Activated T-helper 17 cell treated with anti-CD3 and anti-CD28 coated beads, Interleukin-2, amount 50 U/mL, for 72 hours (primary cell): ENCODE results near the gene TMEFF2. TPM values are rescaled to one million over a fixed set of nuclear protein-coding genes. Genes with fewer than 3 reads are reported as not detected.

Source experiments
- ATAC-seq: fragments of 150-1000 bp; cut with Tn5 transposase; replicated peaks from 2 replicates; pipeline ENCODE4 v1.10.0; 2021; ENCODE audit warnings: mild to moderate bottlenecking, moderate library complexity
- H3K27ac Mint-ChIP-seq: one replicate; pipeline ENCODE4 v1.8.0; 2022; ENCODE audit warnings: mixed read lengths
- H3K27me3 Mint-ChIP-seq: one replicate; pipeline ENCODE4 v1.8.0; 2022; ENCODE audit warnings: mixed read lengths
- H3K36me3 Mint-ChIP-seq: one replicate; pipeline ENCODE4 v1.8.0; 2022; ENCODE audit warnings: low read depth, mild to moderate bottlenecking, mixed read lengths
- H3K4me1 Mint-ChIP-seq: one replicate; pipeline ENCODE4 v1.8.0; 2022; ENCODE audit warnings: mixed read lengths
- H3K4me3 Mint-ChIP-seq: one replicate; pipeline ENCODE4 v1.8.0; 2022; ENCODE audit warnings: mild to moderate bottlenecking, mixed read lengths
- H3K9me3 Mint-ChIP-seq: one replicate; pipeline ENCODE4 v1.8.0; 2022; ENCODE audit warnings: mixed read lengths
- total RNA-seq, 2 donors: library from RNA; stranded (reverse); gene quantifications; one replicate each; pipeline ENCODE4 v1.2.3, GENCODE V29; 2022

Gene TMEFF2
- total RNA-seq, 2 donors from 2014 or later = not detected

DNA sequence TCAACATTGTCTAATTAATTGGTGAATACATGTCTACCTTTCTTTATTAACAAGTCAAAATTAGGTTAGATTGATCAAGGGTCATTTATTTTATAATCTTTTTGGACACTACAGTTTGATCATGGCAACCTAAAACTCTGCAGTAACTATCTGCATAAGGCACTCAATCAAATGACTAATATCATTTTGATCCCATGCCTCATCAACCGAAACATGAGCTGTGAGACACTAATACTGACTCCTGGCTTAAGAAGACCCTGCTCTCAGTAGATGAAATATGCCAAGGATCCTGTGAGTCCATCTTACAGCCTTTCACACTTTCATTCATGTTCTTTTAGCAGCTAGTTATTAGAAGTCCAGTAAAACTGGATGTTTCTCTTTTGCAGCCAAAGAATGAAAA lies 178.5 kb downstream of the TMEFF2 start:
- Mint-ChIP-seq H3K27ac (no peak overlapping the region), H3K36me3 (no peaks in the 10 kb centered on the region), H3K4me3 (no peak overlapping the region), H3K9me3 (no peaks in the 10 kb centered on the region), H3K27me3 (peaks cover 9% of the 10 kb centered on the region), H3K4me1 (no peaks in the 10 kb centered on the region)
- no peak for ATAC-seq

DNA sequence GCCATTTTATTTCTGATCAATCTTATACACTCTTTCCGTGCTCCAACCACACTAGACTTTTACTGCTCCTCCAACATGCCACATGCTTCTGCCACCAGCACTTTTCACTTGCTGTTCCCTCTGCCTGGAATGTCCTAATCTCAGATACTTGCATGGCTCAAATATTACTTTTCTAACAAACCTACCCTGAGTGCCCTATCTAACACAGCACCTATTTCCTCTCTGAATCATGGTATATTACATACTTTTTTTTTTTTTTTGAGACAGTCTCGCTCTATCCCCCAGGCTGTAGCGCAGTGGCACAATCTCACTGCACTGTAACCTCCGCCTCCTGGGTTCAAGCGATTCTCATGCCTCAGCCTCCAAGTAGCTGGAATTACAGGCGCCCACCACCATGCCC lies 181.5 kb downstream of the TMEFF2 start:
- no peaks in the 10 kb centered on the region for H3K9me3 Mint-ChIP-seq
- no peak overlapping the region for H3K4me3 Mint-ChIP-seq
- no peak overlapping the region for H3K27ac Mint-ChIP-seq
- H3K27me3 Mint-ChIP-seq = peaks cover 20% of the 10 kb centered on the region
- no peaks in the 10 kb centered on the region for H3K4me1 Mint-ChIP-seq
- H3K36me3 Mint-ChIP-seq = no peaks in the 10 kb centered on the region
- ATAC-seq = no peak

DNA sequence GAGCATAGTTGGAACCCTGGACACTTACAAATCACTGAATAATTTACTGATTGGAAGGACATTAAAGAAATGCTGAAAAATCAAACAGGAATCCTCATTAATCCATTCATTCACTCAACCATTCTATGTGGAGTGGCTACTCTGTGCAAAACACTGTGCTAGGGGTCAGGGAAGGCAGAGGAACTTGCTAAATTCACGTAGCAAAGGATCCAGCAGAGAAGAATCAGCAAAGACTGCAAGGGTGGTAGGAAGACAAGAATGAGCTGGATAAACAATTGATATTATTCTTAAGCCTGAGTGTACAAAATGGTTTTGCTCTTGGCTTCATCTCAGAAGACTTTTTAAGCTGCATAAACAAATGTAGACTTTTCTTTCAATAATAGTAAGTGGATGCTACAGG lies 183.5 kb downstream of the TMEFF2 start:
- no peaks in the 10 kb centered on the region for H3K36me3 Mint-ChIP-seq
- no peaks in the 10 kb centered on the region for H3K4me1 Mint-ChIP-seq
- no peak overlapping the region for H3K27ac Mint-ChIP-seq
- no peak overlapping the region for H3K4me3 Mint-ChIP-seq
- no peak for ATAC-seq
- H3K9me3 Mint-ChIP-seq = no peaks in the 10 kb centered on the region
- peaks cover 19% of the 10 kb centered on the region for H3K27me3 Mint-ChIP-seq

DNA sequence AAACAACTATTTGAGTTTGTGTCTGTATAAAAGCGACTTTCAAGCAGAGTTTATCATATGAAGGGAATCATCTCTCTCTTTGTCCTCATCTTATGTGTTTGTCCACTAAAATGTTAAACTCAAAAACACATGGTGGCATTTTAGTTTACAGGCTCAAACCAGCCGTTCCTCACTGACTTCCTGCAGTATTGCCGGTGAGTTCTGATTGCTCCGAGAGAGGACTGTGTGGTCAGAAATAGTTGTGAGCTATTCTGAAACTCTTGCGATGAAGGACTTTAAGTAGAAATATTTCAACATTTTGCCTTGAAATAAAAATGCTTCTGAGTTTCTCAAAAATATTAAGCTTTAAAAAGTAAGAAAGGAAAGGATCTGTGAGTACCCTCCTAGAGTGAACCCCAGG lies 184.7 kb downstream of the TMEFF2 start:
- no peaks in the 10 kb centered on the region for H3K9me3 Mint-ChIP-seq
- no peak overlapping the region for H3K4me3 Mint-ChIP-seq
- ATAC-seq = no peak
- peaks cover 24% of the 10 kb centered on the region for H3K27me3 Mint-ChIP-seq
- no peak overlapping the region for H3K27ac Mint-ChIP-seq
- H3K4me1 Mint-ChIP-seq = no peaks in the 10 kb centered on the region
- no peaks in the 10 kb centered on the region for H3K36me3 Mint-ChIP-seq

DNA sequence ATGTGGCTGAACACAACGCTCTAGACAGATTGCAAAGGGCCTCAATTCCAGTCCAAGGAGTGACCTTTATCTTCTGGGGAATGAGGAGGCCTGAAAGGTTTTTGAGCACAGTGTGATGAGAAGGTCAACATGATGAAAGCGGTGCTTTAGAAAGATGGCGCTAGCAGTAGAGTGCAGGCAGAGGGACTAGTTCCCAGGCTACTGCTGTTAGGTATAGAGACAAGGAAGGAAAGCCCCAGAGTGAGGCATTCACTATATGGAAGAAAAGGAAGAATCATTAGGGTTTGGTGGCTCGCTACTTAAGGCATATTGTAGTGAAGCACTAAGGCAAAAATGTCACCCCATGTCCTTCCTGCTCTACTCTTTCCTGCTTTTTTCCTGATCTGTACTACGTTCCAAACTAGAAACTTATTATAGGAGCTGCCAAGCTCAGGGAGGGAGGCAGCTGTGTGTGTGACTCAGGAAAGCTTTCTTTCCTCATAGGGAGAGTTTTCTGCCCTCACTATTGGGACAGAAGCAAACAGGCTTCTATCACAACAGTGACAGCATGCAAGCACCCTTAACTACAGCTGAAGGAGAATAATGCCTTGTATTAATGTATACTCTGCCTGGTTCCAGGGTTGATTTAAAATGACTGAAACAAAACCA lies 187.0 kb downstream of the TMEFF2 start:
- H3K9me3 Mint-ChIP-seq = no peaks in the 10 kb centered on the region
- H3K27ac Mint-ChIP-seq = no peak overlapping the region
- peaks cover 28% of the 10 kb centered on the region for H3K27me3 Mint-ChIP-seq
- no peaks in the 10 kb centered on the region for H3K4me1 Mint-ChIP-seq
- H3K36me3 Mint-ChIP-seq = no peaks in the 10 kb centered on the region
- no peak overlapping the region for H3K4me3 Mint-ChIP-seq
- ATAC-seq = no peak

DNA sequence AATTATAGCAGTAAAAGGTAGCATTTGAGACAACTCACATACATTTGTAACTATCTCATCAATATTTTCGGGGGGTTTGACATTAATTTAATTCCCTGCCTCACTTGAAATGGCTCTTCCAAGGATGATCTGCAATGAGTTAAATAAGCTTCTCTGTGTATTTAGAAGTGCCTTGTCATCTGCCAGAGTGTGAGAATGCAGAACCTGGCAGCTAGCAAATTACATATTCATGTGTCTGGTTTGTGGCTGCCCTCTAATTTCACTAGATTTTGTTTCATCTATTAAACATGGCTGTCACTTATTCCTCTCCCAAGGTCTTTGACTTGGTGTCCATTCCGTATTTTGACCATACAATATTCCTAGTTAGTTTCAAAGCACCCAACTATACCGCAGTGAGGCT lies 189.5 kb downstream of the TMEFF2 start:
- ATAC-seq = no peak
- Mint-ChIP-seq H3K4me1 (no peaks in the 10 kb centered on the region), H3K27me3 (peaks cover 21% of the 10 kb centered on the region)

DNA sequence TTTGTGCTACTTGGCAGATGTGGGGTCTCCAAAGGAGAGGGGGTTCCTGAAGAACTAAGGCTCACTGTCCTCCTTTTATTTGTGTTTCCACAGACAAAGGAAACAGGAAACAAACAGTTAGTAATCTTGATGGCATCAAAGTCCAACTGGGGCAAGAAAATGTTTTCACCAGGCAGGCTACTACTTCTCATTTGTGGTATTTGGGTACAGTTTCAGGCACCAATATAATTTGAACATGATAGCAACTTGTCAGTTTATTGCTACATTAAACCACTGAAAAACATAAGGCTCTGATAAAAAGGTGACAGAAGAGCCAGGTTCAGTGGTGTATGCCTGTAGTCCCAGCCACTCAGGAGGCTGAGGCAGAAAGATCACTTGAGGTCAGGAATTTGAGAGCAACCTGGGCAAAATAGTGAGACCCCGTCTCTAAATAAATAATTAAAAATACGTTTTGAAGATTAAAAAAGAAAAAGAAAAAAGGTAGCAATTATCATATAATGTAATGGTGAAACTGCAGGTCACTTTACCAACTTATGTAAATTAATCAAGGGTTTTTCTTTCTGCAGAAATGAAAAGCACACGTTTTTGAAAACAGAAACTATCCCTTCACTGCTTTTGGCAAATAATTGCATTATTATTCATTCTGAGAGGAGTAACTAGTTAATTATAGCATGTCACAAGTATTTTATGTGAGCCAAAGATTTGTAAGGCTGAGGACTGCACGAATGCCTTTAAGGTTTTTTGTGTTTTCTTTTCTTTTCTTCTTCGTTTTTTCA lies 190.4 kb downstream of the TMEFF2 start:
- no peak overlapping the region for H3K27ac Mint-ChIP-seq
- no peaks in the 10 kb centered on the region for H3K9me3 Mint-ChIP-seq
- no peak overlapping the region for H3K4me3 Mint-ChIP-seq
- no peaks in the 10 kb centered on the region for H3K36me3 Mint-ChIP-seq
- H3K27me3 Mint-ChIP-seq = peaks cover 23% of the 10 kb centered on the region
- no peak for ATAC-seq
- no peaks in the 10 kb centered on the region for H3K4me1 Mint-ChIP-seq

More for the DNA sequence above, 189.5 kb downstream of the TMEFF2 start:
- no peak overlapping the region for H3K27ac Mint-ChIP-seq
- no peaks in the 10 kb centered on the region for H3K36me3 Mint-ChIP-seq
- H3K4me3 Mint-ChIP-seq = no peak overlapping the region
- H3K9me3 Mint-ChIP-seq = no peaks in the 10 kb centered on the region

DNA sequence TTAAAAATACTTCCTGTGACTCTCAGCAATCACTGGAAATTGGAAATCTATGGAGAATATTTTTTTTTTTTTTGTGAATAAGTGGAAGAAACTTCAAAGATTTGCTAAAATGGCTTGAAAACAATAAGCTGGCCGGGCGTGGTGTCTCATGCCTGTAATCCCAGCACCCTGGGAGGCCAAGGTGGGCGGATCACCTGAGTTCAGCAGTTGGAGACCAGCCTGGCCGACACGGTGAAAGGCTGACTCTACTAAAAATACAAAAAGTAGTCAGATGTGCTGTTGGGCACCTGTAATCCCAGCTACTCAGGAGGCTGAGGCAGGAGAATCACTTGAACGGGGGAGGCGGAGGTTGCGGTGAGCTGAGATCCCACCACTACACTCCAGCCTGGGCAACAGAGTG lies 192.3 kb downstream of the TMEFF2 start:
- Mint-ChIP-seq H3K9me3 (no peaks in the 10 kb centered on the region), H3K27me3 (peaks cover 22% of the 10 kb centered on the region), H3K4me1 (no peaks in the 10 kb centered on the region), H3K4me3 (no peak overlapping the region), H3K36me3 (no peaks in the 10 kb centered on the region), H3K27ac (no peak overlapping the region)
- no peak for ATAC-seq

DNA sequence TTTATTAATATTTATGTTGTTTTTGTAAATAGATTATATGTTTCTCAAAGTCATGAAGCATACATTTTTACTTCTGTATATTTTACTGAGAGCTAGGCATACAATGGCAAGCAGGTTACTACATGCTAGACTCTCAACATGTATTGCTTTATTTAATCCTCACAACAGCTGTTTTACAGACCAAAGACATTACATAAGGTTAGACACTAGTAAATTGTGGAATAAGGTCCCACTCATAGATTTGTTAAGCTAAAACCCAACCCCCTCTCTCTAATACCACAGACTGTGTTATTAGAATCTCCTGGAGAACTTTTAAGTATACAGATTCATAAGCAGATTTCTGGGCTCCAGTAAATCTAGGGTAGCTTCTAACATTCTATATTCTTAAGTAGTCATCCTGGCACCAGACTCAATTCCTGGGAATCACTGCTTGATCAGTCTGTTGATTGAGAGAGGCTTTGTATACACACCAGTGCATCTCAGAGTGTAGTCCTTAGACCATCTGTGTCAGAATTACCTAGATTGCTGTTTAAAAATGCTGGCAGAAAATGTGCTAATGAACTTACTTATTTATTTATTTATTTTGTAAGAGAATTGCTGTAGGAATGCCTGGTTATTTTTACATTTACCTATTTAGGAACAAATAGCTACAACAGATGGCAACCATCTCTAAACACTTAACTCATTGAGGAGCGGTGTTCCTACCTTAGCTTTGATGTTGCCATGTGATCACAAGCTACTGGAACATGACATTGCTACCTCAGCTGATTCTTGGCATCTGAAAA lies 194.3 kb downstream of the TMEFF2 start:
- no peak overlapping the region for H3K4me3 Mint-ChIP-seq
- peaks cover 17% of the 10 kb centered on the region for H3K27me3 Mint-ChIP-seq
- H3K9me3 Mint-ChIP-seq = no peaks in the 10 kb centered on the region
- H3K4me1 Mint-ChIP-seq = no peaks in the 10 kb centered on the region
- no peak overlapping the region for H3K27ac Mint-ChIP-seq
- no peak for ATAC-seq
- no peaks in the 10 kb centered on the region for H3K36me3 Mint-ChIP-seq

DNA sequence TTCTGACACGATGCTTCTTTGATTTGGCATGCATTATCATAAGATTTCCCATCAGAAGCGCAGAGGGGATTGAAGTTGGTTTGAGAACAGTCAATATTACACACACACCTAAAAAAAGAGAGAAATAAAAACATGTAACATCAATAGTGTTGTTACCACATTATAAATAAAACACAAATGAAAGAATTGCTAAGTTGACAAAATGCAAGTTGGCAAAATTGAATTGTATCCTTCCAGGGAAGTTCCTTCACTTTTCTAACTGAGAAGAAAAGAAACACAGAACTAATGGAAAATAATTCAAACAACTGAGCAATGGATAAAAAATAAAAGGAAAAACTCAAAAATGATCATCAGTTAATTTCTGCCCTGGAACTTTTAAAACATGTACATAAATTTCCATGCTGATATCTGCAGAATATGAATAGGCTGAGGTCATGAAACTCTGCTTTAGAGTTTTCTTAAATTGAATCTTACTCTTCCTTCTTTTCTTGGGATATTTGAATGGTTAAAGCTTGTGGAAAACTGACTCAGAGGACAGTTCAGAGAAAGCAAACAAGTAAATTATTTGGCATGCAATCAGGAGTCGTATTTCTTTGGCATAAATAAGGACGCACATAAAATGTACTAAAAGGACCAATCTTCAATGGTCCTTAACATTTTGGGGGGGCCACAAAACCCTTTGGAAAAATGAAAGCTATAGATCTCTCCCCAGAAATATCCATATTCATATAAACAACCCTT lies 195.5 kb downstream of the TMEFF2 start:
- Mint-ChIP-seq H3K27me3 (peaks cover 16% of the 10 kb centered on the region), H3K36me3 (no peaks in the 10 kb centered on the region), H3K4me3 (no peak overlapping the region), H3K9me3 (no peaks in the 10 kb centered on the region), H3K4me1 (no peaks in the 10 kb centered on the region), H3K27ac (no peak overlapping the region)
- no peak for ATAC-seq

DNA sequence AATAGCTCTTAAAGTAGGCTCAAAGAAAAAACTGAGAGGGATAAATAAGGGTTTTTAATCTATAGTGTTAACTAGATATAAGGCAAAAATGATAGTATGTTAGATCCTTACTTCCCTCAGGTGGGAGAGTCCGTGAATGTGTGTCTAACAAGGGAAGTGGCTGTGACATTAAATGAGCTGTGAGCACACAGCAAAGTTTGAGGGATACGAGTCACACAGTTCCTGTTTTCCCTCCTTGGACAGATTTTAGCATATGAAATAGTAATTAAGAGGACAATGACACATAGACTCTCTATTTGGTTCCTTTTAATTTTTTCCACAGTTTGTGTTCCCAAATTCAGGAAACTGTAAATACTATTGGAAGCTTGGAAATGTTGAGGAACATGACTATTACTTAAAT lies 199.4 kb downstream of the TMEFF2 start:
- Mint-ChIP-seq H3K27ac (no peak overlapping the region), H3K4me1 (no peaks in the 10 kb centered on the region)
- ATAC-seq = no peak

DNA sequence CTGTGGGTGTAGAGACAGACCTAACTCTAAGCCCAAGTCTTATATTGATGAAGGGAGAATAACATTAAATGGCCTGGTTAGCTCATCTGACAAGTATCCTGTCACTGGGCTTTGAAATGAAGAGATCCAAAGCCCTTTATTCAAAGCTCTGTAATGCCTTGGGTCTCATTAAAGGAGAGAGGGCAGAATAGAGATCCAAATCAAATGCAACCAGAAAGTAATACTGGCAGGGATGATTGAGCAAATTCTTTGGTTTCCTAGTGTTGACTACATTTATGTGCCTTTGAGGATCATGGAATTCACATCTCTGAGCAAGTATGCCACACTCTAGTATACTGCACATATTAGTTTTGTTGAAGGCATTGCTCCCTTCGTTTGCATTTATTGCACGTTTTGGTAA lies 200.0 kb downstream of the TMEFF2 start:
- no peaks in the 10 kb centered on the region for H3K9me3 Mint-ChIP-seq
- H3K27ac Mint-ChIP-seq = no peak overlapping the region
- no peak for ATAC-seq
- H3K4me3 Mint-ChIP-seq = no peak overlapping the region
- no peaks in the 10 kb centered on the region for H3K4me1 Mint-ChIP-seq
- H3K36me3 Mint-ChIP-seq = no peaks in the 10 kb centered on the region
- H3K27me3 Mint-ChIP-seq = peaks cover 12% of the 10 kb centered on the region

More for the DNA sequence above, 199.4 kb downstream of the TMEFF2 start:
- H3K27me3 Mint-ChIP-seq = peaks cover 12% of the 10 kb centered on the region
- H3K36me3 Mint-ChIP-seq = no peaks in the 10 kb centered on the region
- H3K4me3 Mint-ChIP-seq = no peak overlapping the region
- no peaks in the 10 kb centered on the region for H3K9me3 Mint-ChIP-seq

DNA sequence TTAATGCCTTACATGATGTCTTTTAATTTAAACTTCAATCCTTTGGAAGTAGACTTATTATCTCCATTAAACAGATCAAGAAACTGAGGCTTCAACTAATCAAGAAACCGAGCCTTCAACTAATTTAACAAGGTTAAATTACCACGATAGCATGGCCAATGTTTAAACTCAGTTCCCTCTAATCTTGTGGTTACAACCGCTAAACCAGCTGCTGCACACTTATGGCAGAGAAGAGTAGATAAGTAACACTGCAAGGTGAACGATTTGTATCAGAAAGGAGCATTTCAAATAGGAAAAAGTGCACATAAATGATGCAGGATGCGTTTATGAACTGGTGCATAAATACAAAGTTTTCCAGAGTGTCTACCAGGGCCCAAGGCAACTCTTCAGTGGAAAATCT lies 203.3 kb downstream of the TMEFF2 start:
- no peaks in the 10 kb centered on the region for H3K36me3 Mint-ChIP-seq

DNA sequence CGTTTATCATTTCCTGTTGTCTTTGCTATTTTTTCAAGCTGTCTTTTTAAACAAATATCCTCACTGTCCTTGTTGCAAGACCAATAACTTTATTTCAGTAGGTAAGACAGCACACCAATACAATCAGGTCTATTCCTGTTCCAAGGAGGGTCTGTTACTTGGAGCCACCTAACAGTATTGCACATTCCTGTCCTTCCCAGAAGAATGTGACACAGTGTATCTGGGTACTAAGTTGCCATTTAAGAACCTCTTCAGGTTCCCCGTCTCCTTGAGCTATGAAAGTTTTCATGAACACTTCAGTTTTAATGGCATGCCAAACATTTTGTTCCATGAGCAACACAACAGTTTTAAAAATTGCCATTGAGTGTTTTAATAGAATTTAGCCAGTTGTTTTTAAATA lies 209.0 kb downstream of the TMEFF2 start:
- Mint-ChIP-seq H3K36me3 (no peaks in the 10 kb centered on the region), H3K27me3 (peaks cover 4% of the 10 kb centered on the region), H3K9me3 (no peaks in the 10 kb centered on the region), H3K4me1 (no peaks in the 10 kb centered on the region), H3K4me3 (no peak overlapping the region), H3K27ac (no peak overlapping the region)
- no peak for ATAC-seq

More for the DNA sequence above, 203.3 kb downstream of the TMEFF2 start:
- Mint-ChIP-seq H3K27ac (no peak overlapping the region), H3K27me3 (peaks cover 2% of the 10 kb centered on the region), H3K4me3 (no peak overlapping the region), H3K4me1 (no peaks in the 10 kb centered on the region), H3K9me3 (no peaks in the 10 kb centered on the region)
- no peak for ATAC-seq
